ENCODE data around the gene AOAH.

The AOAH gene

GRCh38 chr7:36599645-36600313, 124.5 kb downstream of the AOAH start:
- no peak for DNase-seq

DNA sequence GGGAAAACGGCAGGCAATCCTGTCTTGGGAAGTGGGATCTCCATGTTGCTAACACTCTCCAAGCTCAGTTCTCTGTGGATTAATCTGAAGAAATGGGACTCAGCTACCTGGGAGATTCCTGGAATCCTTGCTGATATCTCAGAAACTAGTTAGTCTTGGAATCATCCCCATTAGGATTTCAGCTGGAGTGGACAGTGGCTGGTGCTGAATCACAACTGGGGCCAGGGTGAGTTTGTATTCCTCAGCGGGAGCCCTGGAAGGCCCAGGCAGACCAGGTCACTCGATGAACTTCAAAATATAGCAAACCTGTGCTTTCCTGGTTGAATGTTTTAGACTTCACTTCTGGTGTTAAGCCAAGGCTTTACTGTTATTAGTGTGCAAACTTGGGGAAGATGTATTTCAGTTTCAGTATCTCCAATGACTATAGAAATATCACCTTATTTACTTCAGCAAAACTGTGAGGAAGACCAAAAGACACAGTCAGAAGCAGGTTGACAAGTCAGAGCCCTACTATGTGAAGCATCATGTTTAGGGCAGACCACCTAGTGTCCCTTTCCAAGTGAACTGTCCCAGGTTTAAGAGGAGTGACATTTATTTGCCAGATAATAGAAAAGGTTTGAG, 126.1 kb downstream of the AOAH start:
- DNase-seq = no peak

DNA sequence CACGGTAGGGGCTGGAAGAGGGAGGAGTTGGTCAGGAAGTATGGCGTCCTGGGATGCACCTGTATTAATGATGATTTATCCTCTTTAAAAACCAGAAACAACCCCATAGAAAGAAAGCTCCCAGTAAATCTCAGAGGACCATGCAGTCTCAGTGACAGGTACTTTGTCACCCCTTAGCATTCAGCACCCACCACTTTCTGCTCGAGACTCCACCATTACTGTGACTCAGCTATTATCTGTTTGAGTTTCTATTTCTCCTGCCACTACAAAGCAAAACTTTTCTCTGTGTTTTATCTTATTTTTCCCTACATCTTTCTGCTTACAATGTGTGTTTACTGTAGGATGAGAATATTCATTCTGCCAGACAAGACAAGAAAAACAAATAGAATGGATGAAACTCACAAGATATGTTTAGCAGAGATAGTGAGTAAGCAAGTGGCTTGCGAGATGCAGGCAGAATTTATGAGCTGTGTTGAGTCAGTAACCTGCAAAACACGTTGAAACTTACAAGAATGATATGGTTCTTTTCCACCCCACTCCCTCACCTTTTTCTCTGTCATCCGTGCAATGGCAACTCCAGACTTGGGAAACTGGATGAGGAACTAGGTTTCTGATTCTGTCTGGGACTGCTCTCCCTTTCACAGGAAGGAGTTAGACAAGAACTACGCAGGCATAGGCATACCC, 127.1 kb downstream of the AOAH start:
- DNase-seq = peak; percentile 28

GRCh38 chr7:36594445-36594844, 129.8 kb downstream of the AOAH start:
- DNase-seq = no peak

- no peak for DNase-seq
Observed at GRCh38 chr7:36591636-36592035, 132.7 kb downstream of the AOAH start.

GRCh38 chr7:36589391-36589790, 134.9 kb downstream of the AOAH start:
- no peak for DNase-seq

DNA sequence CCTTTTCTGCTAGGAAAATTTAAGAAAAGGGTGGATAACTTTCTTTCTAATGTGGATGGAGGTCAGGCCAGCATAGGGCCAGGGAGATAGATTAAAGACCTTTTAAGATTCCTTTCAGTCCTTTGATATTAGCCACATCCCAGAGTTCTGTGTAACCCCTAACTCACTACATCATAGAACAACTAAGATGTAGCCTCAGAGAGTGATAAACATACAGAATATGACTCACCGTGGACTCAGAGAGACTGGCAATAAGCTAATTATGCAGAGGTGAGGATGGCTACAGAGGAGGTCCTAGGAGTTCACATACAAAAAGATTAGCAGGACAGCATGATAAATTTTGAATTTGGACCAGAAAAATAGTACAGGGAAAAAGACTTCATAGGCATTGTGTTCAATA, 141.0 kb downstream of the AOAH start:
- peak; percentile 24 for DNase-seq

DNA sequence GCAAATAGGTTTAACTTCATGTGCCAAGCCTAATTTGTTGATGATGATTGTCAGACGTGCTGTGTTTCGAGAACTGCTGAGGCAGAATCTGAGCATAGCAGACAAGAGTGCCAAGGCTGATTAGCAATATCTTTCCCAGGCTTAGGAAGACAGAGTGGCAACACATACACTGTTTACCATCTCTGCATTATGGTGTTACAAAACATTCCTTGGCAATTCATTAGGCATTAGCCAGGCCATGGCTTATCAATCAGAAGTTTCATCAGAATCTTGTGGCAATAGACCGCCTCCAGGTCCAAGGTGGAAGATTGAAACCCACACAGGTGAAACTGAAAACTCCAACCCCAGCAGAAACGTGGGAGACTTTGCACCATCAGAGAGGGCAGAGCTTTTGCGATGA, 148.5 kb downstream of the AOAH start:
- DNase-seq = no peak

GRCh38 chr7:36573066-36573465, 151.2 kb downstream of the AOAH start:
- no peak for DNase-seq

DNA sequence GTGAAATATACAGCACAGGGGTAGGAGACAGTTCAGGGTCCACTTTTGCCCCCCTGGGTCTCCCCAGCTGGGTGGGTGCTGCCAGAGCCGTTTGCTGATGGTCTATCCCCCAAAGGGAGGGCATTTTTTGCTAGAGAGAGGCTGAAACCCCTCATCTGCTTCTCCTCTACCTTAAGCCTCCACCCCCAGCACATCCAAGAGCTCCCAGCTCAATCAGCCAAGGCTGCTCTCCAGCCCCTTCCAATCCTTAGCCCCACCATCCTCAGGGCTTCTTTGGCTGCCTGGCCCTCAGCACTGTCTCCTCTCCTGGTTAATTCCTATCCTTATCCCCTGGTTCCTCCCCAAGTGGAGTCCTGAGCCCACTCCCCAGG, 153.1 kb downstream of the AOAH start:
- no peak for DNase-seq

DNA sequence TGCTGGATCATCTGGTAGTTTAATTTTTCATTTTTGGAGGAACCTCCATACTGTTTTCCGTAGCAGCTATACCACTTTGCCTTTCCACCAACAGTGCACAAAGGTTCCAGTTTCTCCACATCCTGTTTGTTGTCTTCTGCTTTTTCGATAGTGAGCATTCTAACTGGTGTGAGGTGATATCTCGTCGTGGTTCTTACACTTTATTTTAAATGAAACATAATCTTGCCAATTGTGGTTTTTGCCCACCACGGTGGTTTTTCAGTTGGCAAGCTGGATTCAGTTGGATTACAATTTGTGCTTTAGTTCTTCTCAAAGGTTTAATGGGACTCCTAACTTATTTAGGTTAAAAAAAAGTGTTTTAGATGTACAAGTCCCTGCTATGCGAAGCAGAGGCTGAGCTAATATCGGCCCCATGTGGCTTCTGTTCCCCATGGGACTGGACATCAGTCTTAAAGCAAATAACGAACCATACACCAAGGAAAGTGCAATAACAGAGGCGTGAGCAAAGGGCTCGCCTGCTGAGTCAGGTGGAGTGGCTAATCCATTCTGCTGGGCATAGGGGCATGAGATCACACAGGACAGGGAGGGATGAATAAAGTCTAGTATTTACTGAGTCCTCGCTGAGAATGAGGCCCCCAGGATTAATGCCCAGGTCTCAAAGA, 153.6 kb downstream of the AOAH start:
- DNase-seq = no peak

DNA sequence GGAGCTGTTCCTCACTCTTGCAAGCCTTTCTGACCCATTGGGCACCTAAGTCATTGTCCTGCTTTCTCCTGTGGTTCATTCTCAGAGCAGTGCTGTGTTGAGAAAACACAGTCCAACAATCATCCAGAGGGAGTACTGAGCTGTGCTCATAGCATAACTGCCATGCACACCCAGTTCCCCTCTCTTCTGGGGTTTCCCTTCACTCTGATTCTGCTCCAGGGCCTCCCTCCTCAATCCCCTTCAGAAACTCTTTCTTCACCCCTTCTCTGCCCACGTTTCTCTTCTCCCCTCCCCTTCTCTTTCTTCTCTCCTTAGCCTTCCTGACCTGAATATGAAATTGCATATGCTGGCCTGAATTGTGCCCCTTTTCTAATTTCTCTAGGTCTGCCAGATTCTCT, 155.8 kb downstream of the AOAH start:
- DNase-seq = no peak

DNA sequence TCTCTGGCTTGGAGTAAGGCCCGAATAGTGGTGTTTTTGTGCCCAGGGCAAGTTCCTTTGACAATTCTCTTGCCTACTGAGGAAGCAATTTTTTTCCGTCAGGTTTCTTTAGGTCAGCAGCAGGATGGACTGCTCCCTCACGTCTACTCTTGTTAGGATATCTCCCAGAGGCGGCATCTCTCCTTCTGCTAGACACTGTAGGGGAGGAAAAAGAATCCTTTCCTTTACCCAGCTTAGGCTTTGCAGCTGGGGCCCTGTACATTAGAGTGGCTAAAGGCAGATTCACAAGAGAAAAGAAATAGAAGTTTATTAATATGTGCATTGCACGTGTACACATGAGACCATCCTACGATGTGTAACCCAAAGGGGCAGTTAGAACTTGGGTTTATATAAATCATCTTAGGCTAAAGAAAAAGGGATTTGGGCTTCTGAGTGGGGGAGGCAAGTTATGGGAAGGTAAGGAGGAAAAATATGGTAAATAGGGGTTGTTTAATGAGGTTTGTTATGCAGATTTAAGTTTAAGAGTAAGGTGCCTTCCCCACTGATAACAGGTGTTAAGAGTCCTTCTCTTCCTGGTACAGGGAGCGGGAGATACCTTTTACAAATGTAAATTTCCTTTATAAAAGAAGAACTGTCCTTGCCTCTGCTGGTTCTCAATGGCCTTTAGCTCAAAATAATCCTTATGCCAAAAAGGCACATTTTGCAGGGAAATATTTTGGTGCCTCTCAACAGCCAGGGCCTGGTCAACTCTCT, 156.4 kb downstream of the AOAH start:
- no peak for DNase-seq

GRCh38 chr7:36565792-36566356, 158.4 kb downstream of the AOAH start:
- no peak for DNase-seq

DNA sequence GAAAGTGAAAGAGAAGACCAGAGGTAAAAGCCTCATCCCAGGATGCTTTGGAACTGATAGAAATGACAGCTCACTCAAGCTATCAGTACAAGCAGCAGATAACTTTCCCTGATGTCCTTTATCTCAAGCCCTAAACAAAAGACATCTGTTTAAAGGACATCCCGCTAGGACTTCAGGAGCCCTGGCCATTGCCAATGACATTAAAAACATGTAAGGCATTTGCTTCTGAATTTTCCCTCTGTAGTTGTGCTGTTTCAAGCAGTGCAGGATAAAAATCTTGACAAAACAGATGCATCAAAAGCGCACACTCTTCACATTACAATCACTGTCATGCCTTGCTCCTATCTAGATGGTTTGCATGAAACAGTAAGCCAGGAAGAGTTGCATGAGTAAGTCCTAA, 159.8 kb downstream of the AOAH start:
- DNase-seq = no peak

- DNase-seq = no peak
Observed at GRCh38 chr7:36563706-36564327, 160.5 kb downstream of the AOAH start.

- DNase-seq = no peak
Observed at GRCh38 chr7:36562121-36562520, 162.2 kb downstream of the AOAH start.

DNA sequence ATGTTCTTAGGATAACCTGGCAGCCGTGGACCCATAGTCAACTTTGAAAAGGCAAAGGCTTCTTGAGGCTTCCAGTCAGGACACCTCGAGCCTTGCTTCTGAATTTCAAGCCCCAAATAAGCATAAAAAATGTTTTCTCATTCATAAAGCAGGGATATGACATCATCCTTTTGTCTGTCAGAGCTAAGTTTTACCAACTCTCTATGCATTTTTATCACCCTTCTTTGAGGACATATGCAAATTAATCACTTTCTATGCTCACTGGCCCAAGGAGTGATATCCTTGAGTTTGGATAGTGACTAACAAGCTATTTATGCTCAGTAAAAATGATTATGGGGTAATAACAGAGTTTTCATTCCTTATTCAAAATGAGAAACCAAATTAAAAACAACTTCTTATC, 175.3 kb downstream of the AOAH start:
- DNase-seq = no peak

DNA sequence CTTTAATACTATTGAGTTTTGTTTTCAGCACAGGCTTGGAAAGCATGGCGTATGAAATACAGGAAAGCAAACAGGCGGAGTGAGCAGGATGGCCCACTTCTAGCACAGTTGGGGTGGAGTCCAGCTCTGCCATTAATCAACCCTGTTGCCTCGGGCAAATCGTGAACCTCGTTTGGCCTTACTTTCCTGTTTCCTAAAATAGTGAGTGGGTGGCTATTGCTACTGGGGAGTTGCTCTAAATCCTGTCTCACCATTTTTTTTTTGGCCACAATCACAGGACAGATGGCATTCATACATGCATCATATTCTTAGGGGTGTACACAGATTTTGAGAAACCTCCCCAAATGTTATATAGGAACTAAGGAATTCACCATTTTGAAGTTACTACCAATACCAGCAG, 176.9 kb downstream of the AOAH start:
- no peak for DNase-seq

GRCh38 chr7:36546331-36546730, 178.0 kb downstream of the AOAH start:
- DNase-seq = no peak

DNA sequence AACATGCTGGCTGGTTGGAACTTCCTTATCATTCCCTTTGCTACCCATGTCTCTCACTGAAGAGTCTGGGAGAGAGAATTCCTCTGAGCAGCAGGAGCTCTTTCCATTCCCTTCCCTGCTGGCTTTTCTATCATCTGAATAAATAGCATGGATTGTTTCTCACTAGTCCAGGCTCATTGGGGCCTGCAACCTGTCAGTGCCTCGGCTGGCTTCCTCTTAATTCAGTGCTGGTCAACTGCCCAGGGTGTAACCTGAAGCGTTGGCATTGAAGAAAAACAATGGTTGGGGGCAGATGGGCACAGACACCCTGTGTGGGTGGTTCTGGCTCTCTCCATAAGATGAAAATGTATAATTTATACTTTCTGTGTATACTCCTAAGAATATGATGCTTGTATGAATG, 179.0 kb downstream of the AOAH start:
- no peak for DNase-seq

GRCh38 chr7:36538126-36538525, 186.2 kb downstream of the AOAH start:
- DNase-seq = no peak

Measured in DMS53 (cell line).